ENCODE results near the gene DIAPH3.

Gene DIAPH3

GRCh38 chr13:59837101-59837500 lies 326.6 kb downstream of the DIAPH3 start:
- TF ChIP-seq, protein P1, sequence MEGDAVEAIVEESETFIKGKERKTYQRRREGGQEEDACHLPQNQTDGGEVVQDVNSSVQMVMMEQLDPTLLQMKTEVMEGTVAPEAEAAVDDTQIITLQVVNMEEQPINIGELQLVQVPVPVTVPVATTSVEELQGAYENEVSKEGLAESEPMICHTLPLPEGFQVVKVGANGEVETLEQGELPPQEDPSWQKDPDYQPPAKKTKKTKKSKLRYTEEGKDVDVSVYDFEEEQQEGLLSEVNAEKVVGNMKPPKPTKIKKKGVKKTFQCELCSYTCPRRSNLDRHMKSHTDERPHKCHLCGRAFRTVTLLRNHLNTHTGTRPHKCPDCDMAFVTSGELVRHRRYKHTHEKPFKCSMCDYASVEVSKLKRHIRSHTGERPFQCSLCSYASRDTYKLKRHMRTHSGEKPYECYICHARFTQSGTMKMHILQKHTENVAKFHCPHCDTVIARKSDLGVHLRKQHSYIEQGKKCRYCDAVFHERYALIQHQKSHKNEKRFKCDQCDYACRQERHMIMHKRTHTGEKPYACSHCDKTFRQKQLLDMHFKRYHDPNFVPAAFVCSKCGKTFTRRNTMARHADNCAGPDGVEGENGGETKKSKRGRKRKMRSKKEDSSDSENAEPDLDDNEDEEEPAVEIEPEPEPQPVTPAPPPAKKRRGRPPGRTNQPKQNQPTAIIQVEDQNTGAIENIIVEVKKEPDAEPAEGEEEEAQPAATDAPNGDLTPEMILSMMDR (IDR thresholded peaks at IDR 0.05; ENCODE audit: low read depth, low read length) = no peak

DNA sequence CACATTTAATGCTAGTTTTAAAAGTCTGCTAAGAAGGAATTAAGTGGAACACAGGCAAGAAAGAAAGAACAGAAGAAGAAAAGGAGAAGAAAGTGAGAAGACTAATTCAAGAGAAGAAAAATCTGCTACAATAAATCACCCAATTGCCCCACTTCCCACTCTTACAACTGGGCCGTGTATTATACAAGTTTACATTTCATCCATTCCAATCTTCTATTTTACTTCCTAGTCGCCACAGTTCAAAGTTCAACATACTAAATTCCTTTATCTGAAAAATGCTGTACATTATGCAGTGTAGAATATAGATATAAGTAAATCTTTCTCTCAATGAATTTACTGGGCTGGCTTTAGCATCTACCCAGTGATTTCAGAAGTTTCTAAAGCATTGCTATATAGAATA lies 328.2 kb downstream of the DIAPH3 start:
- DNase-seq (ENCODE audit: extremely low read depth, low read depth) = no peak
- TF ChIP-seq, protein P1 (IDR thresholded peaks at IDR 0.05; ENCODE audit: low read depth, low read length) = no peak

More at GRCh38 chr13:59837101-59837500, 326.6 kb downstream of the DIAPH3 start:
- DNase-seq (ENCODE audit: extremely low read depth, low read depth) = no peak

- DNase-seq (ENCODE audit: extremely low read depth, low read depth) = no peak
- TF ChIP-seq, protein P1 (IDR thresholded peaks at IDR 0.05; ENCODE audit: low read depth, low read length) = no peak
These were observed 328.9 kb downstream of the DIAPH3 start for GRCh38 chr13:59834801-59835200.

DNA sequence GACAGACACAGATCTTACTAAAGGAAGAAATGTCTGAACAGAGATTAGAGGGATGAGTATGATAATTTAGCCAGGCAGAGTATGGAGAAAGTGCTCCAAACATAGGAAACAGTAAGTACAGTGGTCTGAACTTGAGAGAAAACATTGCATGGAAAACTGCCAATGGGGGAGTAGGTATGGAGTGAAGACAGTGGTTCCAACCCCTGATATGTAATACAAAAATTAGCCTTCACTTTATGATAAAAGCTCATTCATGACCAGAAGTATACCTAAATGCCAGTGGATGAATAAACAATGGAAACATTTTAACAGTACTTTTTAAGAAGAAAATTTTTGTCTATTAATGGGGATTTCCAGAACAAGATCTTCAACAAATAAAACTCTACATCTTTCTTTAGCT lies 334.0 kb downstream of the DIAPH3 start:
- TF ChIP-seq, protein P1 (IDR thresholded peaks at IDR 0.05; ENCODE audit: low read depth, low read length) = no peak
- no peak for DNase-seq (ENCODE audit: extremely low read depth, low read depth)

DNA sequence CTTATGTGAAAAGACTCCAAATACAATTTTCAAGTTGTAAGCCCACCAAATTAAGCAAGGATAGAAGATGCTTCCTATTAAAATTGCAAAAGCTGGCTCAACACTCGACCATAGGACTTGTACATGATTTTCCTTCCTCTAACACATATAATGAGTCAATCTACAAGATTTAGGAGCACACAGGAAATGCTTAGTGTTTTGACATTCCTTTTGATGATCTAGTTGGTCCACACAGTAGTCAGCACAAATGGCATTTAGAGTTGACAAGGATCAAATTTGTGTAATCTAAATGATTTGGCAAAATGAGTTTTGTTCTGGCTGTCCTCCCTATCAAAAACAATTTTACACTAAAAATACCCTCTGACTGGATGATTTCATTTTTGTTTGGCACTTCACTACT lies 340.2 kb downstream of the DIAPH3 start:
- DNase-seq (ENCODE audit: extremely low read depth, low read depth) = no peak
- TF ChIP-seq, protein P1 (IDR thresholded peaks at IDR 0.05; ENCODE audit: low read depth, low read length) = no peak

- TF ChIP-seq, protein P1 (IDR thresholded peaks at IDR 0.05; ENCODE audit: low read depth, low read length) = no peak
- DNase-seq (ENCODE audit: extremely low read depth, low read depth) = no peak
These were observed 354.2 kb downstream of the DIAPH3 start for GRCh38 chr13:59809564-59809963.

DNA sequence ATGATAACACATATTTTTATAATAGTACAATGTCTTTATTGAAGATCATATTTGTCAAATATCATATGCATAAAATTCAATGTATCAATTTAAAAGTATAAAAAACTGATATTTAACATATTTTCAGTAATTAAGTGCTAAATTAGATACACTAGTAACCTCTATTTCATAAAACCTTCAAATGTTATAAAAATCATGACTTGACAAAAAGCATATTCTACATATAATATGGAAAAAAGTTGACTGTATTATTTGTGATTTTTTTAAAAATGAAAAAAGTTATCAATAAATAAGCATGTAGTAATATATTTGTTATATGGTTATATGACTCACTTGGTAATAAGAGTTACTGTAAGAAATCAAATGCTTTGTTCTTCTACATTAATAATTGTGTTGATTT lies 356.9 kb downstream of the DIAPH3 start:
- TF ChIP-seq, protein P1 (IDR thresholded peaks at IDR 0.05; ENCODE audit: low read depth, low read length) = no peak
- DNase-seq (ENCODE audit: extremely low read depth, low read depth) = no peak

Data from AG09319 (cell line).